Upper lobe of left lung (tissue), 6 donors: ENCODE results near the gene DUSP16. TPM values are rescaled to one million over a fixed set of nuclear protein-coding genes. Genes with fewer than 3 reads are reported as not detected.

Source experiments
- ATAC-seq, 2 donors: fragments of 200-7000 bp; cut with Tn5 transposase; one replicate each; pipeline ENCODE4 v1.9.1; 2022; ENCODE audit warnings: mild to moderate bottlenecking in 2 of 2, moderate library complexity in 2 of 2; ENCODE audit not compliant: low FRiP score in 2 of 2
- DNase-seq, 2 donors: peaks; one replicate each; pipeline ENCODE4 v3.0.0-alpha.2; 2019 to 2020
- H3K27ac ChIP-seq, 4 donors: fragments of 200-600 bp; sonication (generic); one replicate each; pipeline ENCODE4 v1.5.1; 2016 to 2019
- H3K27me3 ChIP-seq, 4 donors: fragments of 200-600 bp; sonication (generic); one replicate each; pipeline ENCODE4 v1.5.1; 2017 to 2019
- H3K36me3 ChIP-seq, 4 donors: fragments of 200-600 bp; sonication (generic); one replicate each; pipeline ENCODE4 v1.5.1; 2016 to 2019
- H3K4me1 ChIP-seq, 4 donors: fragments of 200-600 bp; sonication (generic); one replicate each; pipeline ENCODE4 v1.5.1; 2018 to 2019
- H3K4me3 ChIP-seq, 4 donors: fragments of 200-600 bp; sonication (generic); one replicate each; pipeline ENCODE4 v1.5.1; 2017 to 2019; ENCODE audit warnings: mild to moderate bottlenecking in 2 of 4, moderate library complexity in 1 of 4
- H3K9me3 ChIP-seq, 4 donors: fragments of 200-600 bp; sonication (generic); one replicate each; pipeline ENCODE4 v1.5.1; 2018 to 2019
- CTCF ChIP-seq, 6 experiments: fragments of 450-650 bp in 4 of 6; fragments of 200-600 bp in 2 of 6; sonication (generic) in 2 of 6; IDR thresholded peaks; one replicate each; pipeline ENCODE4 v1.5.1; 2016 to 2019; ENCODE audit warnings: antibody characterized with exemption in 6 of 6
- EP300 ChIP-seq, 4 donors: sonication (generic); formaldehyde crosslinking; IDR thresholded peaks; one replicate each; pipeline ENCODE4 v1.5.1; 2017; ENCODE audit warnings: antibody characterized with exemption in 4 of 4, control low read depth in 2 of 4
- POLR2A ChIP-seq, 4 donors: fragments of 450-650 bp; IDR thresholded peaks; one replicate each; pipeline ENCODE4 v1.5.1; 2016 to 2017; ENCODE audit warnings: antibody characterized with exemption in 4 of 4, mild to moderate bottlenecking in 2 of 4
- POLR2AphosphoS5 ChIP-seq, 2 donors: sonication (generic); formaldehyde crosslinking; IDR thresholded peaks; one replicate each; pipeline ENCODE4 v1.5.1; 2017; ENCODE audit warnings: antibody characterized with exemption in 2 of 2
- WGBS, 2 donors: methylation state at CpG; one replicate each; pipeline ENCODE4 v1.1.5; 2017 to 2018; 5-methylcytosine and 5-hydroxymethylcytosine counted together
- total RNA-seq, 6 donors: library from RNA; depleted of rRNA in 4 of 6; stranded (reverse); fragments of >200 nt in 4 of 6; gene quantifications; one replicate each; pipeline versions ENCODE4 v1.1.0 to v1.2.1, GENCODE V29; 2016 to 2021
- donor health status: DM: no; HTN: no; CAD: no; lungs with moderate emphysema.
- donor health status: DM: no; HTN: yes; CAD: no; lungs with severe emphysema.

Gene DUSP16
- total RNA-seq, 6 donors from 2014 or later: 23.7 to 51.6 (median 41.7) TPM

GRCh38 chr12:12470751-12471306 is 91.8 kb downstream of the DUSP16 start:
- Histone ChIP-seq H3K27ac (no peak overlapping the region), H3K4me1 (peaks cover 0 to 9% (median 5%) of the 10 kb centered on the region in 4 donors), H3K36me3 (peaks cover 0 to 28% (median 5%) of the 10 kb centered on the region in 4 donors), H3K4me3 (no peak overlapping the region), H3K27me3 (no peaks in the 10 kb centered on the region), H3K9me3 (no peaks in the 10 kb centered on the region)
- ATAC-seq (no peak), DNase-seq (no peak)
- TF ChIP-seq CTCF (IDR thresholded peaks at IDR 0.05) (no peak), EP300 (IDR thresholded peaks at IDR 0.05) (no peak), POLR2A (IDR thresholded peaks at IDR 0.05) (no peak), POLR2AphosphoS5 (IDR thresholded peaks at IDR 0.05) (no peak)
- WGBS, 2 donors: 56 to 78% methylated on average over 7 of the region's 7 CpGs

DNA sequence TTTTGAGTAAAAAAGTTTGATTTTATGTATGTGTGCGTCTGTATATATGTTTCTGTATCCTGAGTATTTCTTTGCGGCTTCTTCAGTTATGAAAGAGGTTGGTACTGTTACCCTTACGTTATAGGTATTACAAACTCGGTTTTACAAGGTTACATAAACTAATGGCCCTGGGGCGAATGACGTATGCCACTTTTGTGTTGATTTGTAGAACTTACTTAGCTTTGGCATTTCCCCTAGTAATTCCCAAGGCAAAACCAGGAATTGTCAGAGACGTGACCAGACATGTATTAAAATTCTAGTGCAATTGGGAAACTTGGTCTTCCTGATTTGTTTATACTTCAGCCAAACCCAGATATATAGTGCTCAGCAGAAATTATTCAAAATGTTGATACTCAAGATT is 93.3 kb downstream of the DUSP16 start:
- DNase-seq (no peak), ATAC-seq (no peak)
- Histone ChIP-seq H3K27me3 (no peaks in the 10 kb centered on the region), H3K4me1 (peaks cover 0 to 11% (median 5%) of the 10 kb centered on the region in 4 donors), H3K27ac (no peak overlapping the region), H3K9me3 (no peaks in the 10 kb centered on the region), H3K36me3 (peaks cover 0 to 18% (median 5%) of the 10 kb centered on the region in 4 donors), H3K4me3 (no peak overlapping the region)
- 86 to 89% methylated on average over 7 of the region's 7 CpGs for WGBS, 2 donors
- TF ChIP-seq CTCF (IDR thresholded peaks at IDR 0.05) (no peak), POLR2A (IDR thresholded peaks at IDR 0.05) (no peak), EP300 (IDR thresholded peaks at IDR 0.05) (no peak), POLR2AphosphoS5 (IDR thresholded peaks at IDR 0.05) (no peak)

- ATAC-seq (no peak), DNase-seq (no peak)
- H3K27ac ChIP-seq: peak overlapping the region in 2 of 4 donors; percentile 57 to 69
- H3K9me3 ChIP-seq: no peaks in the 10 kb centered on the region
- H3K27me3 ChIP-seq: no peaks in the 10 kb centered on the region
- H3K4me3 ChIP-seq: no peak overlapping the region
- TF ChIP-seq POLR2A (IDR thresholded peaks at IDR 0.05) (no peak), CTCF (IDR thresholded peaks at IDR 0.05) (no peak), POLR2AphosphoS5 (IDR thresholded peaks at IDR 0.05) (no peak), EP300 (IDR thresholded peaks at IDR 0.05) (no peak)
- peaks cover 0 to 12% (median 5%) of the 10 kb centered on the region in 4 donors for H3K36me3 ChIP-seq
- H3K4me1 ChIP-seq: peaks cover 0 to 11% (median 5%) of the 10 kb centered on the region in 4 donors
- 92 to 96% methylated on average over 3 of the region's 3 CpGs for WGBS, 2 donors
These were observed 94.1 kb downstream of the DUSP16 start for GRCh38 chr12:12468575-12468974.

DNA sequence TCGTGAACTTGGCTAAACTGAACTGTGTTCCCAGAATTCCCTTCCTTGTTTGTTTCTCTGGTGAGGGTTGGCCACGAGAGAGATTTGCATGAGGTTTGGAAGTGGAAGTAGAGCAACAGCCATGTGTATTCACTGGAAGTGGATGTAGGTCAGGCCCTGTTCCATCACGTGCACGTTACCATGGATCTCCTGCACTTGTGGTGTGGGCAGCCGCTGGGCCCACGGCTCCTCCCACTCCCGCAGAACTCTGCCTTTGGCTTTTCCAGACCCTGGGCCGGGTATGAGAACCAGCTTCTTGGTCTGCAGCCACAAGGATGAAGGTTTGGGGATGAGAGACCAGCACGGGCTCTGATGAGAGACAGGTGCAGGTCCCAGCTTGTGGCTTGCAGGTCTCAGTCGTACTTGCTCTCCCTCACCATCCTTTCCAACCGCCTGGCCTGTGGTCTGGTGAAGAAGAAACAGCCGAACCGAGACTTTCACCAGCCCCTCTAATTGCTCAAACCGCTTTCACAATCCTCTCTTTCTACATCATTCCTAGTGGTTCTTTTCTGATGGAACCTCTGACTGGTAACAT is 94.9 kb downstream of the DUSP16 start:
- WGBS, 2 donors: 55 to 68% methylated on average over 11 to 14 of the region's 14 CpGs
- Histone ChIP-seq H3K4me3 (no peak overlapping the region), H3K9me3 (no peaks in the 10 kb centered on the region), H3K27me3 (no peaks in the 10 kb centered on the region), H3K4me1 (peaks cover 0 to 11% (median 5%) of the 10 kb centered on the region in 4 donors), H3K27ac (peak overlapping the region in 3 of 4 donors; percentile 32 to 69 (median 57)), H3K36me3 (peaks cover 0 to 12% (median 5%) of the 10 kb centered on the region in 4 donors)
- TF ChIP-seq CTCF (IDR thresholded peaks at IDR 0.05) (no peak), POLR2AphosphoS5 (IDR thresholded peaks at IDR 0.05) (peak in 1 of 2 donors; percentile 37), POLR2A (IDR thresholded peaks at IDR 0.05) (peak in 1 of 4 donors; percentile 31)
- peak; percentile 67 to 76 for DNase-seq
- peak; percentile 54 to 66 for ATAC-seq
